ENCODE measurements around the gene PI4KA. TPM values are rescaled to one million over a fixed set of nuclear protein-coding genes. Genes with fewer than 3 reads are reported as not detected.

PI4KA gene
- total RNA-seq, 2 experiments from 2014 or later: 46.9 to 95.7 TPM

DNA sequence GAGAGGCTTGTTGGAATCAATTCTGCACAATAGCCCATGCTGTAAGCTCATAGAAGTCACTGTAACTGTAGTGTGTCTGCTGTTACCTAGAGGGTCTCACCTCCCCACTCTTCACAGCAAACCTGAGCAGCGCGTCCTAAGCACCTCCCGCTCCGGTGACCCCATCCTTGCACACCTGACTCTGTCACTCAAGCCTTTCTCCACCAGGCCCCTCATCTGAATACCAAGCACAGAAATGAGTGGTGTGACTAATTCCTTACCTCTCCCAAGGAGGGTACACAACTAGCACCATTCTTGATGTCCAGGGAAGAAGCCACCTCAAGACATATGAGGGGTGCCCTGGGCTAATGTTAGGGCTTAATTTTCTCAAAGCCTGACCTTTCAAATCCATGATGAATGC lies 71.4 kb downstream of the PI4KA start:
- no TSS peak for BruUV-seq (replicated peaks)
- Histone ChIP-seq H3K4me3 (ENCODE audit: low read depth, low read length, poor library complexity, severe bottlenecking) (no peak overlapping the region), H3K36me3 (ENCODE audit: insufficient read depth, low read length) (peaks cover 30% of the 10 kb centered on the region; the same call in 1 of the 2 replicates), H3K4me2 (ENCODE audit: low read length) (no peak overlapping the region), H3K27ac (ENCODE audit: low read depth, low read length, poor library complexity, severe bottlenecking) (no peak overlapping the region), H3K4me1 (ENCODE audit: insufficient read depth, low read length, poor library complexity, severe bottlenecking) (peaks cover 7% of the 10 kb centered on the region), H3K9me3 (ENCODE audit: low read length) (no peaks in the 10 kb centered on the region), H2AFZ (ENCODE audit: low read length) (no peak overlapping the region), H4K20me1 (ENCODE audit: insufficient read depth, low read length) (0 out of 2 replicates have a peak, but pooled peaks cover 3% of the 10 kb centered on the region), H3K79me2 (ENCODE audit: insufficient read depth, low read depth, low read length) (no peaks in the 10 kb centered on the region), H3K9me2 (ENCODE audit: insufficient read depth, low read length) (no peaks in the 10 kb centered on the region)
- intact Hi-C loops (cut with micrococcal nuclease; ENCODE audit: unreplicated experiment): loop anchor here (10.0 kb wide), 1 partner anchor 172 kb away; no protein-coding TSS in a partner anchor
- no peak for DNase-seq (ENCODE audit: low spot score)
- POLR2A ChIA-PET: interaction anchor here (0.5 kb wide), 1 partner anchor 48 kb away, joined by 4 read pairs; no protein-coding TSS in a partner anchor
- CTCF ChIA-PET (ENCODE audit: unreplicated experiment): no interaction called here
- no peak for TF ChIP-seq EZH2phosphoT487 (IDR thresholded peaks at IDR 0.05; ENCODE audit: borderline replicate concordance, low read depth, low read length)
- TF ChIP-seq, protein P1, sequence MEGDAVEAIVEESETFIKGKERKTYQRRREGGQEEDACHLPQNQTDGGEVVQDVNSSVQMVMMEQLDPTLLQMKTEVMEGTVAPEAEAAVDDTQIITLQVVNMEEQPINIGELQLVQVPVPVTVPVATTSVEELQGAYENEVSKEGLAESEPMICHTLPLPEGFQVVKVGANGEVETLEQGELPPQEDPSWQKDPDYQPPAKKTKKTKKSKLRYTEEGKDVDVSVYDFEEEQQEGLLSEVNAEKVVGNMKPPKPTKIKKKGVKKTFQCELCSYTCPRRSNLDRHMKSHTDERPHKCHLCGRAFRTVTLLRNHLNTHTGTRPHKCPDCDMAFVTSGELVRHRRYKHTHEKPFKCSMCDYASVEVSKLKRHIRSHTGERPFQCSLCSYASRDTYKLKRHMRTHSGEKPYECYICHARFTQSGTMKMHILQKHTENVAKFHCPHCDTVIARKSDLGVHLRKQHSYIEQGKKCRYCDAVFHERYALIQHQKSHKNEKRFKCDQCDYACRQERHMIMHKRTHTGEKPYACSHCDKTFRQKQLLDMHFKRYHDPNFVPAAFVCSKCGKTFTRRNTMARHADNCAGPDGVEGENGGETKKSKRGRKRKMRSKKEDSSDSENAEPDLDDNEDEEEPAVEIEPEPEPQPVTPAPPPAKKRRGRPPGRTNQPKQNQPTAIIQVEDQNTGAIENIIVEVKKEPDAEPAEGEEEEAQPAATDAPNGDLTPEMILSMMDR (conservative IDR thresholded peaks at IDR 0.05; ENCODE audit: low read length): no peak

DNA sequence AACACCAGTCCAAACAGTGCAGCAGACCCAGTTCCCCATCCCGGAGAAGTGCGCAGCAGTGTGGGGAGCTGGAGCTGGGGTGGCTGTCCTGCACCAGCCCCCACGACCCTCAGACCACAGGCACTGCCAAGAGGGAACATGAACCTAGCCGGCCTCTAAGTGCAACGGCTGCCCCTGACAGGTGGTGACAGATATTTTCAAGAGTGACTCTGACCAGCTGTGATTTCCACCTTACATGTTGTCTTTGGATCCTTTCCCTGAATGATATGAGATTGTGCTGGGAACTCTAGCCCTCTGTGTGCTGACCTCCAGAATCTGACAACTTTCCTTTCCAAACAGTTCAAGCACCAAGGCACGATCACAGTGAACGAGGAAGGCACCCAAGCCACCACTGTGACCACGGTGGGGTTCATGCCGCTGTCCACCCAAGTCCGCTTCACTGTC lies 72.1 kb downstream of the PI4KA start:
- no peak for DNase-seq (ENCODE audit: low spot score)
- Histone ChIP-seq H2AFZ (ENCODE audit: low read length) (no peak overlapping the region), H3K4me2 (ENCODE audit: low read length) (no peak overlapping the region), H3K4me3 (ENCODE audit: low read depth, low read length, poor library complexity, severe bottlenecking) (no peak overlapping the region), H3K79me2 (ENCODE audit: insufficient read depth, low read depth, low read length) (no peaks in the 10 kb centered on the region), H3K9me2 (ENCODE audit: insufficient read depth, low read length) (no peaks in the 10 kb centered on the region), H3K27ac (ENCODE audit: low read depth, low read length, poor library complexity, severe bottlenecking) (no peak overlapping the region), H3K4me1 (ENCODE audit: insufficient read depth, low read length, poor library complexity, severe bottlenecking) (peaks cover 7% of the 10 kb centered on the region), H4K20me1 (ENCODE audit: insufficient read depth, low read length) (0 out of 2 replicates have a peak, but pooled peaks cover 3% of the 10 kb centered on the region), H3K36me3 (ENCODE audit: insufficient read depth, low read length) (peaks cover 26% of the 10 kb centered on the region; the same call in 1 of the 2 replicates), H3K9me3 (ENCODE audit: low read length) (no peaks in the 10 kb centered on the region)
- BruUV-seq (replicated peaks): no TSS peak
- CTCF ChIA-PET (ENCODE audit: unreplicated experiment): no interaction called here
- TF ChIP-seq EZH2phosphoT487 (IDR thresholded peaks at IDR 0.05; ENCODE audit: borderline replicate concordance, low read depth, low read length): no peak
- TF ChIP-seq, protein P1 (conservative IDR thresholded peaks at IDR 0.05; ENCODE audit: low read length): no peak
- POLR2A ChIA-PET: no interaction called here
- intact Hi-C loops (cut with micrococcal nuclease; ENCODE audit: unreplicated experiment): loop anchor here (10.0 kb wide), 1 partner anchor 172 kb away; no protein-coding TSS in a partner anchor

DNA sequence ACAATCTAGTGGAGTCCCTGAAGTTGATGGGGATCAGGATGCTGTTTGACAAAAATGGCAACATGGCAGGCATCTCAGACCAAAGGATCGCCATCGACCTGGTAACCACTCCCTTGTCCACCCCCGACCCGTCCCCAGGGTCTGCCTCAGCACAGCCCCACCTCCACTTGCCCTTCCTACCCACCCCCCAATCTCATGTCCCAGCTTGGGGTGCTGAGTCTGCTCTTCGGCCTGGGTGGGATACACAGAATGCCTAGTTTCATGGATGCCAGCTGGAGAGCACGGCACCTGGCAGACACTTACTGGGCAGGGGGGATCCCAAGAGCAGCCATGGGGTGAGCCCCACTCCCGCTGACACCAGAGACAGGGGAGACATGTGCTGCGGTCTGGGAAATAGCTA lies 72.6 kb downstream of the PI4KA start:
- POLR2A ChIA-PET: no interaction called here
- TF ChIP-seq, protein P1 (conservative IDR thresholded peaks at IDR 0.05; ENCODE audit: low read length): no peak
- TF ChIP-seq EZH2phosphoT487 (IDR thresholded peaks at IDR 0.05; ENCODE audit: borderline replicate concordance, low read depth, low read length): no peak
- Histone ChIP-seq H3K9me2 (ENCODE audit: insufficient read depth, low read length) (no peaks in the 10 kb centered on the region), H3K4me2 (ENCODE audit: low read length) (no peak overlapping the region), H3K4me3 (ENCODE audit: low read depth, low read length, poor library complexity, severe bottlenecking) (no peak overlapping the region), H3K4me1 (ENCODE audit: insufficient read depth, low read length, poor library complexity, severe bottlenecking) (peaks cover 7% of the 10 kb centered on the region), H2AFZ (ENCODE audit: low read length) (no peak overlapping the region), H3K79me2 (ENCODE audit: insufficient read depth, low read depth, low read length) (no peaks in the 10 kb centered on the region), H3K36me3 (ENCODE audit: insufficient read depth, low read length) (peaks cover 21% of the 10 kb centered on the region; the same call in 1 of the 2 replicates), H3K27ac (ENCODE audit: low read depth, low read length, poor library complexity, severe bottlenecking) (no peak overlapping the region), H3K9me3 (ENCODE audit: low read length) (no peaks in the 10 kb centered on the region), H4K20me1 (ENCODE audit: insufficient read depth, low read length) (0 out of 2 replicates have a peak, but pooled peaks cover 3% of the 10 kb centered on the region)
- CTCF ChIA-PET (ENCODE audit: unreplicated experiment): no interaction called here
- intact Hi-C loops (cut with micrococcal nuclease; ENCODE audit: unreplicated experiment): loop anchor here (10.0 kb wide), 1 partner anchor 171 kb away; no protein-coding TSS in a partner anchor
- BruUV-seq (replicated peaks): no TSS peak
- DNase-seq (ENCODE audit: low spot score): no peak

Data from OCI-LY7 (cell line).